Right atrium auricular region (tissue), 2 donors: ENCODE results near the gene LRRC10. TPM values are rescaled to one million over a fixed set of nuclear protein-coding genes. Genes with fewer than 3 reads are reported as not detected.

ENCODE experiments used
- DNase-seq: peaks from one replicate; pipeline ENCODE4 v3.0.0-alpha.2; 2019; ENCODE audit warnings: low spot score
- H3K27ac ChIP-seq, 2 donors: fragments of 200-600 bp; sonication (generic); 1 replicate in 1 of 2; 2 replicates in 1 of 2; pipeline ENCODE4 v1.5.1; 2016 to 2019
- H3K27me3 ChIP-seq, 2 donors: fragments of 200-600 bp; sonication (generic); one replicate each; pipeline versions ENCODE4 v1.5.1 to v1.6.0; 2017 to 2019
- H3K36me3 ChIP-seq: fragments of 200-600 bp; sonication (generic); one replicate; pipeline ENCODE4 v1.5.1; 2016
- H3K4me1 ChIP-seq, 2 donors: fragments of 200-600 bp; sonication (generic); one replicate each; pipeline versions ENCODE4 v1.5.1 to v1.6.0; 2017 to 2019
- H3K4me3 ChIP-seq, 2 donors: fragments of 200-600 bp; sonication (generic); 1 replicate in 1 of 2; 2 replicates in 1 of 2; pipeline ENCODE4 v1.5.1; 2017 to 2019; ENCODE audit warnings: mild to moderate bottlenecking in 1 of 2, moderate library complexity in 1 of 2
- H3K9me3 ChIP-seq, 2 donors: fragments of 200-600 bp; sonication (generic); one replicate each; pipeline ENCODE4 v1.5.1; 2019
- total RNA-seq, 2 donors: library from RNA; depleted of rRNA; stranded (reverse); fragments of >200 nt; gene quantifications; one replicate each; pipeline ENCODE4 v1.1.0, GENCODE V29; 2016
- TF ChIP-seq, protein P1 (sequence below), 2 donors: fragments of 200-600 bp; sonication (generic); IDR thresholded peaks; one replicate each; pipeline ENCODE4 v1.5.1; 2019; ENCODE audit warnings: antibody characterized with exemption in 2 of 2

Gene LRRC10
- total RNA-seq, 2 donors from 2014 or later: 3.1 to 32.4 TPM

DNA sequence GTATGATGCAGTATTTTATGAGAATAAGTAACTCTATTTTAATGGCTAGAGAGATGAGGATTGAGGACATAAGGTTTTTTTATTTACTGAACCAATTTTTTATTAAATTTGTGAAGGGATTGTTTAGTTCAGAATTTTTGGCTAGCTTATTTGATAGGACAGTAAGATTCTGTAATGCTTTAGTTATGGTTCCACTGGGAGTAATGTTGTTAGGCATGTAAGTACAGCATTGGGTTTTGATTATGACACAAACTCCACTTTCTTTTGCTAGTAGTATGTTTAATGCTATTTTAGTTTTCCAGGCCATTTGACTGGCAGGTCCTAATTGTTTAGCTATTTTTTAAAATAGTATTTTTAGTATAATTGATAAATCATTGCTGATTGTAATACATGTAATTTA is 33.8 kb upstream of the LRRC10 start:
- H3K4me3 ChIP-seq: no peak overlapping the region
- no peaks in the 10 kb centered on the region for H3K36me3 ChIP-seq
- H3K27ac ChIP-seq: no peak overlapping the region
- H3K27me3 ChIP-seq: no peaks in the 10 kb centered on the region
- TF ChIP-seq, protein P1, sequence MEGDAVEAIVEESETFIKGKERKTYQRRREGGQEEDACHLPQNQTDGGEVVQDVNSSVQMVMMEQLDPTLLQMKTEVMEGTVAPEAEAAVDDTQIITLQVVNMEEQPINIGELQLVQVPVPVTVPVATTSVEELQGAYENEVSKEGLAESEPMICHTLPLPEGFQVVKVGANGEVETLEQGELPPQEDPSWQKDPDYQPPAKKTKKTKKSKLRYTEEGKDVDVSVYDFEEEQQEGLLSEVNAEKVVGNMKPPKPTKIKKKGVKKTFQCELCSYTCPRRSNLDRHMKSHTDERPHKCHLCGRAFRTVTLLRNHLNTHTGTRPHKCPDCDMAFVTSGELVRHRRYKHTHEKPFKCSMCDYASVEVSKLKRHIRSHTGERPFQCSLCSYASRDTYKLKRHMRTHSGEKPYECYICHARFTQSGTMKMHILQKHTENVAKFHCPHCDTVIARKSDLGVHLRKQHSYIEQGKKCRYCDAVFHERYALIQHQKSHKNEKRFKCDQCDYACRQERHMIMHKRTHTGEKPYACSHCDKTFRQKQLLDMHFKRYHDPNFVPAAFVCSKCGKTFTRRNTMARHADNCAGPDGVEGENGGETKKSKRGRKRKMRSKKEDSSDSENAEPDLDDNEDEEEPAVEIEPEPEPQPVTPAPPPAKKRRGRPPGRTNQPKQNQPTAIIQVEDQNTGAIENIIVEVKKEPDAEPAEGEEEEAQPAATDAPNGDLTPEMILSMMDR (IDR thresholded peaks at IDR 0.05): no peak
- H3K4me1 ChIP-seq: peaks cover 0 to 6% of the 10 kb centered on the region in 2 donors
- DNase-seq: no peak
- no peaks in the 10 kb centered on the region for H3K9me3 ChIP-seq

DNA sequence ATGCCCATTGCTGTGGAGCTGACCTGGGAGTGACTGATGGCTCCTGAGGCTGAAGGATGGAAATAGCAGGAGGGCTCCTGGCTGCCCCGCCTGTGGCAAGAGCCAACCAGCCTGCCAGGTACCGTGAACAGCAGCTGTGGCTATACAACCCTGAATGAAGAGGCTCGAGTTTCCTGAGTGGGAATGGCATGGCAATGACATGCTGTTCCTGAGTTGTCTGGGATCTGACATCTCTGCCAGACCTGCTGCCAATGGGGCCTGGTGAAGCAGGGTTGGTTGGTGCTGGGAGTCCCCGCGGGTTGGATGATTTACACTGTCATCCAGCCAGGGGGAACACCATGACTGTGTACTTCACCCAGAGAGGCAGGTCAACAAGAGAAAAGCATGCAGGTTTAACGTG is 31.8 kb upstream of the LRRC10 start:
- Histone ChIP-seq H3K27me3 (no peaks in the 10 kb centered on the region), H3K27ac (peak overlapping the region; percentile 46 to 50), H3K4me3 (no peak overlapping the region), H3K9me3 (no peaks in the 10 kb centered on the region), H3K36me3 (no peaks in the 10 kb centered on the region), H3K4me1 (peaks cover 0 to 6% of the 10 kb centered on the region in 2 donors)
- no peak for DNase-seq
- TF ChIP-seq, protein P1 (IDR thresholded peaks at IDR 0.05): peak in 1 of 2 donors; percentile 26

DNA sequence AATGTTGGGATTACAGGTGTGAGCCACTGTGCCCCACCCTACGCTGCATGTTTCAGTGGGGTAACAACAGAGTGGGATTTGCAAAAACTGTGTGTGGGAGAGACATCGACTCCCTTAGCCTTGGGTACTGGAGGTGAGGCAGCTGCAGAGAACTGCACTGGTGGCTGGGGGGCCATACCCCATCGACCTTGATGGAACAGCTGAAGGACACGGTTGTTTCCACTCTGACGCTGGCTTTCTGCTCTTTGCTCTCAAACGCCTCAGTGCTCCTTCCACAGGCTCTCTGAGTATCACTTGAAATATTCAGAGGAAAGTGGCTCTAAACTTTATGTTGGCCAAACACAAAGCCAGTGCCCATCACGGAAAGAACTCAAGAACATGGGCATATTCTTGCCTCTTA is 30.8 kb upstream of the LRRC10 start:
- TF ChIP-seq, protein P1 (IDR thresholded peaks at IDR 0.05): no peak
- H3K27ac ChIP-seq: no peak overlapping the region
- no peak for DNase-seq
- H3K36me3 ChIP-seq: no peaks in the 10 kb centered on the region
- peaks cover 0 to 6% of the 10 kb centered on the region in 2 donors for H3K4me1 ChIP-seq
- H3K9me3 ChIP-seq: no peaks in the 10 kb centered on the region
- no peak overlapping the region for H3K4me3 ChIP-seq
- H3K27me3 ChIP-seq: no peaks in the 10 kb centered on the region

DNA sequence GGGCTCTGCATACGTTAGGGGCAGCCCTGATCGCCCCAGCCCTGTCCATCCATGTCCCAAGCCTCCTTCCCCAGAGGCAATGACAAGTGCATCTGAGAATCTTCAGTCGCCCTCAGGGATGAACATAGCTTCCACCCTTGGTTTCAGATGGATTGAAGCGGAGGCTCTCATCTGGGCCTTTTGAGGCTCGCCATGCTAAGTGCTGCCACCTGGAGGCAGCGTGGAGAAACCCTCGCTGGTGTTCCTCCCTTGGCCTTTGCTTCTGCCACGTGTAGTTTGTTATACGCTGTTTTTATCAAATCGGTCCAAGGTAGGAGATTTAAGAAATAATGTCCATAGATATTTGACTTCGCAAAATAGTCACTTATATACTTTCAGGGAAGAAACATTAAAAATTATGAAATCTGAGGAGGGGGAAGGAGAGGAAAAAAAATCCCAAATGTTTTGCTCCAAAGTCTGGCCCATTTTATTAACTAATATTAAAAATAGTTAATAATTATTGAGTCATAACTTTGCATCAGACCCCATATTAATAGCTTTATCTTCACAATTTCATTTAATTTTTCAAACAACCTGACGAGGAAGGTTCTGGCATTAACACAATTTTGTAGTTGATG is 28.8 kb upstream of the LRRC10 start:
- Histone ChIP-seq H3K4me1 (peaks cover 0 to 6% of the 10 kb centered on the region in 2 donors), H3K27ac (no peak overlapping the region), H3K36me3 (no peaks in the 10 kb centered on the region), H3K27me3 (no peaks in the 10 kb centered on the region), H3K9me3 (no peaks in the 10 kb centered on the region), H3K4me3 (no peak overlapping the region)
- TF ChIP-seq, protein P1 (IDR thresholded peaks at IDR 0.05): peak; percentile 77 to 89
- peak; percentile 66 for DNase-seq

DNA sequence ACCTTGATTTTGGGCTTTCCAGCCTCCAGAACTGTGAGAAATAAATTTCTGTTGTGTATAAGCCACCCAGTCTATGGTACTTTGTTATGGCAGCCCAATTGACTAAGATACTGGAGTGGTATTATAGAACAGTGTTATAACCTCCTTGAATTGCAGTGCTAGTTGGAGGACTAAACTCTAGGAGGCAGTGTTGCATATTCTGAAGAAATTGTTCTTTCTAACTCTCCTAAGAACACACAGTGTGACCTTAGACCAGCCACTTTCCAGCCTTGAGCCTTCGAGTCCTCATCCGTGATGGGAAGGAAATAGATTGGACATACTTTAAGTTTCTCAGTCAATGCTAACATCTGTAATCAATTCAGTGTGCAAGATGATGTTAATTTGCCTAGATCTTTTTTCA is 22.4 kb upstream of the LRRC10 start:
- Histone ChIP-seq H3K27me3 (no peaks in the 10 kb centered on the region), H3K36me3 (no peaks in the 10 kb centered on the region), H3K4me3 (no peak overlapping the region), H3K9me3 (no peaks in the 10 kb centered on the region), H3K27ac (no peak overlapping the region), H3K4me1 (no peaks in the 10 kb centered on the region)
- DNase-seq: no peak
- TF ChIP-seq, protein P1 (IDR thresholded peaks at IDR 0.05): no peak

DNA sequence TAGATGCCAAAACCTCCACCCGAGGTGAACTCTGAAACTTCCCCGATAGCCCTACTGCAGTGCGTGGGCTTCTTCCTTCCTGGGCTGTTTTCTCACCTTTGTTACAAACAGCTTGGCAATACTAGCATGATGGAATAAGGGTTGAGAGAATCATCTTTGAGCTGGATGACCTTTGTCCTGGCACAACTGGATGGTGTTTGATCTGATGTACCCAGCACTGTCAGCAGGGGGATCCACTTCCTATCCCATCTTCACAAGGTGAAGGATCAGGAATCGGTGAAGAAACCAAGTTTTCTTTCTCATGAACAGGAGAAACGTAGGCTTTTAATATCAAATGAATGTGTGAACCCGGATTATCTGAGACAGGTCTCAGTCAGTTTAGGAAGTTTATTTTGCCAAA is 19.5 kb upstream of the LRRC10 start:
- Histone ChIP-seq H3K27me3 (no peaks in the 10 kb centered on the region), H3K4me3 (no peak overlapping the region), H3K27ac (no peak overlapping the region), H3K4me1 (no peaks in the 10 kb centered on the region), H3K36me3 (no peaks in the 10 kb centered on the region), H3K9me3 (no peaks in the 10 kb centered on the region)
- DNase-seq: no peak
- TF ChIP-seq, protein P1 (IDR thresholded peaks at IDR 0.05): no peak
